Stimulated activated CD4-positive, alpha-beta T cell treated with anti-CD3 and anti-CD28 coated beads, Interleukin-2, amount 100 ng/mL, for 24 hours (primary cell): Measurements from ENCODE around the gene NMD3.

Source experiments
- DNase-seq, 2 donors: peaks; one replicate each; pipeline ENCODE4 v3.0.0-alpha.2; 2020

The NMD3 gene

GRCh38 chr3:161291191-161291901 is 70.2 kb downstream of the NMD3 start:
- DNase-seq: no peak

DNA sequence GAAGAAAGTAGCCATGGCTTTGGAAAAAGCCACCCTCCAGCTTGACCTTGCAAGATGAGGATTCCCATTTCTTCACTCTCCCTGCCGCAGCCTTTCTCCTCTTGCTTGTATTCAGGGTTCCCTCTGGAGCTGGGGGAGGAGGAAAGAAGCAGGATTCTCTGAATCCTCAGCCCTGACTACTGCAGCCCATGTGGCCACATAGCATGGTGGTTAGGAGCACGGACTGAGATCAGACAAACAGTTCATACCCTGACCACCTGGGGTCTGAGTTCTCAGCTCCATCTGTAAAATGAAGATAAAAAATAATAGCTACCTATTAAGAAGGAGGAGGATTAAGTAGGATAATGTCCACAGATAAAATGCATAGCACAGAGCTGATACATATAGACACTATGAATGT is 72.3 kb downstream of the NMD3 start:
- no peak for DNase-seq

DNA sequence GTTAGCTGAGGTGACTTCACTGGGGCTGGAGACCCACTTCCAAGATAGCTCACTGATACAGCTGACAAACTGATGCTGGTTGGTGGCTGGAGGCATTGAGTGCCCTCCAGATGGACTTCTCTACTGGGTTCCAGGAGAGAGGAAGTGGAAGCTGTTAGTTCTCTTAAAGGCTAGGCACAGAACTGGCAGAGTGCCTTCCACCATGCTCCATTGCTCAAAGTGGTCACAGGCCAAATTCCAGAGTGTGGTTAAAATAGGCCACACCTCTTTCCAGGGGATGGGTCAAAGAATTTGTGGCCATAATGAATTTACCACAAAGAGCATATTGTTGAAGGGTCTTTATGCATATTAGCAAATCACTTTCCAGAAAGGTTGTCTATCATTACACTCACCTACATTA is 74.2 kb downstream of the NMD3 start:
- DNase-seq: no peak

DNA sequence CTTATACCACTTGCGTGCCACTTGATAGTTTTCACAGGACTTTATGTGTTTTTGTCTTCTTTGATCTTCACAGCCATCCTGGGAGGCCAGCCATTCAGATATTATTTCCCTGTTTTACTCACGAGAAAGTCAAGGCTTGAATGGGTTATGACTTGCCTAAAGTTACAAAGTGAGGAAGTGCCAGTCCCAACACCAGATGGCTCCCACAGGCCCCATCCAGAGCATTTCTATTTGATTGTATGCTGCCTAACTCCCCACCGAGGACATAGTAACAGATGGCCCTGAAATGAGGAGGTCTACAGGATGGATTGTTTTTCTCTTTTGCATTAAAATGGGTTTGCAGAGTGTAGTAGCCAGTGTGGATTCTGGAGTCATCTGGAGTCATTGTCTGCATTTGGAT is 75.7 kb downstream of the NMD3 start:
- DNase-seq: no peak
